Colonic mucosa (tissue), 4 donors: ENCODE results near the gene DIP2B. TPM values are rescaled to one million over a fixed set of nuclear protein-coding genes. Genes with fewer than 3 reads are reported as not detected.

Experiments used
- DNase-seq: peaks from one replicate; pipeline ENCODE4 v3.0.0-alpha.2; 2020
- H3K27ac ChIP-seq: fragments of 200-600 bp; one replicate; pipeline ENCODE4 v1.8.0; 2021
- H3K27me3 ChIP-seq: fragments of 200-600 bp; one replicate; pipeline ENCODE4 v1.8.0; 2021
- H3K36me3 ChIP-seq: fragments of 200-600 bp; one replicate; pipeline ENCODE4 v1.8.0; 2021
- H3K4me1 ChIP-seq: fragments of 200-600 bp; one replicate; pipeline ENCODE4 v1.8.0; 2021; ENCODE audit warnings: mild to moderate bottlenecking
- H3K4me3 ChIP-seq: fragments of 200-600 bp; one replicate; pipeline ENCODE4 v1.8.0; 2021
- H3K9ac ChIP-seq, 2 donors: one replicate each; pipeline ENCODE4 v1.7.0; 2013; ENCODE audit warnings: control low read depth in 2 of 2, low read depth in 2 of 2, low read length in 2 of 2
- H3K9me3 ChIP-seq: fragments of 200-600 bp; one replicate; pipeline ENCODE4 v1.8.0; 2021
- CTCF ChIP-seq: fragments of 200-600 bp; IDR thresholded peaks from one replicate; pipeline ENCODE4 v1.8.0; 2022; ENCODE audit warnings: antibody characterized with exemption, mild to moderate bottlenecking
- intact Hi-C: fragments of 100-400 bp; cut with DNase I; formaldehyde crosslinking; loops from one replicate; pipeline ENCODE4 v1.14.1; 2022
- total RNA-seq, 2 donors: library from RNA; stranded (reverse); fragmentation: NEBNext Ultra II Directional in 1 of 2; extraction: Animal tissue kit (Norgen Biotek cat#: 25700) in 1 of 2; gene quantifications; one replicate each; pipeline ENCODE4 v1.2.1, GENCODE V29; 2021
- donor health status: healthy.
- donor health status: DM: no; HTN: no; CAD: no.
- donor health status: DM: no; HTN: no; CAD: no.

Gene DIP2B
- total RNA-seq, 2 donors from 2014 or later, result 34.3 to 36.8 TPM

GRCh38 chr12:50718760-50719159 lies 214.0 kb downstream of the DIP2B start:
- Histone ChIP-seq H3K27me3 (no peaks in the 10 kb centered on the region), H3K9ac (no peak overlapping the region), H3K9me3 (no peaks in the 10 kb centered on the region), H3K4me3 (no peak overlapping the region), H3K27ac (no peak overlapping the region), H3K36me3 (peaks cover 31% of the 10 kb centered on the region), H3K4me1 (no peaks in the 10 kb centered on the region)
- no peak for DNase-seq
- intact Hi-C loops, result no loop called here
- TF ChIP-seq CTCF, result no peak

- intact Hi-C loops, result no loop called here
- Histone ChIP-seq H3K9ac (no peak overlapping the region), H3K9me3 (no peaks in the 10 kb centered on the region), H3K4me3 (no peak overlapping the region), H3K4me1 (no peaks in the 10 kb centered on the region), H3K36me3 (peaks cover 34% of the 10 kb centered on the region), H3K27me3 (no peaks in the 10 kb centered on the region), H3K27ac (no peak overlapping the region)
- TF ChIP-seq CTCF, result no peak
- DNase-seq, result no peak
These were observed 215.3 kb downstream of the DIP2B start for GRCh38 chr12:50720085-50720484.

- DNase-seq, result no peak
- no peaks in the 10 kb centered on the region for H3K4me1 ChIP-seq
- H3K9ac ChIP-seq, result no peak overlapping the region
- H3K9me3 ChIP-seq, result no peaks in the 10 kb centered on the region
- TF ChIP-seq CTCF, result no peak
- intact Hi-C loops, result no loop called here
- H3K36me3 ChIP-seq, result peaks cover 32% of the 10 kb centered on the region
- H3K27me3 ChIP-seq, result no peaks in the 10 kb centered on the region
- no peak overlapping the region for H3K4me3 ChIP-seq
- H3K27ac ChIP-seq, result no peak overlapping the region
These were observed 215.7 kb downstream of the DIP2B start for GRCh38 chr12:50720501-50720900.

- intact Hi-C loops, result no loop called here
- Histone ChIP-seq H3K27me3 (no peaks in the 10 kb centered on the region), H3K27ac (no peak overlapping the region)
These were observed 219.1 kb downstream of the DIP2B start for GRCh38 chr12:50723865-50724264.

GRCh38 chr12:50725011-50725942 lies 220.5 kb downstream of the DIP2B start:
- no peaks in the 10 kb centered on the region for H3K9me3 ChIP-seq
- H3K9ac ChIP-seq, result no peak overlapping the region
- H3K4me1 ChIP-seq, result no peaks in the 10 kb centered on the region
- no peak for DNase-seq
- H3K36me3 ChIP-seq, result peaks cover 34% of the 10 kb centered on the region
- no peaks in the 10 kb centered on the region for H3K27me3 ChIP-seq
- intact Hi-C loops, result no loop called here
- H3K27ac ChIP-seq, result no peak overlapping the region
- no peak for TF ChIP-seq CTCF
- no peak overlapping the region for H3K4me3 ChIP-seq

More at GRCh38 chr12:50723865-50724264, 219.1 kb downstream of the DIP2B start:
- Histone ChIP-seq H3K4me1 (no peaks in the 10 kb centered on the region), H3K36me3 (peaks cover 35% of the 10 kb centered on the region), H3K9ac (no peak overlapping the region), H3K4me3 (no peak overlapping the region), H3K9me3 (no peaks in the 10 kb centered on the region)
- DNase-seq, result no peak
- TF ChIP-seq CTCF, result no peak
